GM19467 (cell line): ENCODE results near the gene GCC2.
"Not testable (repeated sequence)": the region's sequence is repeated elsewhere in the genome, so short reads cannot be mapped to it uniquely, and the experiment has no call there.

Experiments used
- ATAC-seq: cut with Tn5 transposase; IDR thresholded peaks from one replicate; pipeline ENCODE4 v1.9.1; 2021; ENCODE audit warnings: mild to moderate bottlenecking, moderate library complexity; ENCODE audit not compliant: unreplicated experiment

The GCC2 gene

GRCh38 chr2:108436976-108437375 lies 12.0 kb upstream of the GCC2 start:
- ATAC-seq: no peak

DNA sequence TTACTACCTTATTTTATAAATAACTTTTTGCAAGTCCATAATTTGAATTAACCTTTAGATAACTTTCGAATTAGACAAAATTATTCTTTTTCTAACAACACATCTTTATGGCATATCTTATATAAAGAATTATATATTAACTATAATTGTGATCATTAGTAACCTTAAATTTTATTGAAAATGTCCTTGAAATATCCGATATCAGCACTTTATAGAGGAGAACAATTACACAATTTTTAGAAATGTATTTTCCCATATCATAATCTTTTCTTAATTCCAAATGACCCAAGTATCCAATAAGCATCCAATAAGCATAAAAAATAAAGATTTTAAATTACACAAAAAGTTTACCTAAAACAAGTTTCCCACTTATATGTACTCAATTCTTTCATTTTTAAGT lies 7.3 kb upstream of the GCC2 start:
- ATAC-seq: no peak

DNA sequence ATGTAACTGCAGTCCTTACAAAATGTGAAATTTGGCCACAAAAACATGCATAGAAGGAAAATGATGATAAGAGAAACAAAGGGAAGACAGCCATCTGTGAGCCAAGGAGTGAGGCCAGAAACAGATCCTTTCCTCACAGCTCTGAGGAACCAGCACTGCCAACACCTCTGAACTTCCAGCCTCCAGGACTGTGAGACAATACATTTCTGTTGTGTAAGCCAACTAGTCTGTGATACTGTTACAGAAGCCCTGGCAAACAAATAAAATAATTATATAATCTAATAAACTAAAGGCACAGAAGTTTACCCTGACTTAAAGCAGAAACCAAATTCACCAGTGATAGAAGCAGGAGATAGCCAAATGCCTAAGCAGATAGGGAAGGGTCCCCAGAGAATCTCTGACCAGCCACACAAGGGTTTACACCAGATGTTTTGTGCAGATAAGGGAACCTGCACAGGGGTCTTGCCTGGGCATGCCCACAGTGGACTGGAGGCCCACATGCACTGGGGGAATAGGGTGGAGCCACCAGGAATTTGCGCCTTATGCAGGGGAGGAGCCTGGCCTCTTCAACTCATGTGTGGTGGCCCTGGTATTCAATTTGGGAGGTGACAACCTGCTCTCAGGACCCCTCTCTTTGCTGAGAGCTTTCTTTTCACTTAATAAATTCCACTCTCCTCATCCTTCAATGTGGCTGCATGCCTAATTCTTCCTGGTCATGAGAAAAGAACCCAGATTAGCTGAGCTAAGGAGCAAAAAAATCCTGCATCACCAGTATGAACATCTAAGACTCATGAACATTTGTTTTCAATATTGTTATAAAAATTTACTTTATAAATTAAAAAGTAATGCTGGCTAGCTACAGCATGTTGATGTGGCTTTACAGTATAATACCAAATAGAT lies 3.8 kb upstream of the GCC2 start:
- ATAC-seq: no peak

DNA sequence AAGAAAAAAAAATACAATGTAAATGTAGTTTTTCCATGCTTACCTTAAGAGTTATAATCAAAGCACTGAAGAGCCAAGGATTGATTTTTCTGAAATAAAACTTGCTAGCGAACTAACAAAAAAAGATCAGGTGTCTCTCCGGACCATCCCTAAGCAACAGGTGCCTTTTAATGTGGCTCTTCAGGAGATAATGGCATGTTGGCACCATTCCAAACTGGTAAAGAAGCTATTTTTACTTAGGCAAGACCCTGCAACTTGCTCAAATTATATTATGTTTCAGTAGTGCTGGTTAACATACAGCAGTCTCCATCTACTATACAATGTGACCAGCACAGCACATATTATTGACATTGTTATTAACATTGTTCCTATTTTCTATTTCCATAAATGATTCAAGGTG lies 2.3 kb upstream of the GCC2 start:
- ATAC-seq: no peak

DNA sequence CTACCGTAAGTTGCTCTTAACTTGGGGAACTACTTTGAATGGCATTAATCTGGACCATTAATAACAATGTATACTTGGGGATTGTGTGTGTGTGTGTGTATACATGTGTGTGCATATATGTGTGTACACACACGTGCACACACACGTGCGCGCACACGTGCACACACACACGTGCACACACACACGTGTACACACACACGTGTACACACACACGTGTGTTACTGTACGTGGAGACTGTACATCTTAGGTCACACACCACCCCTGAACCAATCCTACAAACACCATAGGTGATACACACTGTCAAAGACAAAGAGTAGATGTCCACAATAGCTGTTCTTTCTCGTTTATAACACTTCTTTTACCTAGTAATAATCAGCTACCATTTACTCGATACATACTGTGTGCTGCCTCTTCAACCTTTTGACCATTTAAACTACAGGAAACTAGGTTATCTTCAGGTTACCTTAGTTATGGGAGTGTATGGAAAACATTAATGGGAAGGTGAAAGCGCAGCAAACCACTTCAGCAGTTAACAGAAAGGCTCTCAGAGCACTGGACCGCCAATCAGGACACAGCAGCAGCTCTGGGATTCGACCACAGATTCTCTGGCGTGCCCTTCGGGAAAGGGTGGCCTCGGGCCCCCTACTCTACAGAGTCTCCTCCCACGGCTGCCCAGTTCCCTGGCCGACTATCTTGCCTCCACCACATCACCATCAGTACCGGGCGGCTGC lies 894 bp upstream of the GCC2 start:
- peak; percentile 27 for ATAC-seq

- peak; percentile 31 for ATAC-seq
Measured at GRCh38 chr2:108449410-108450130, 564 bp downstream of the GCC2 start.

DNA sequence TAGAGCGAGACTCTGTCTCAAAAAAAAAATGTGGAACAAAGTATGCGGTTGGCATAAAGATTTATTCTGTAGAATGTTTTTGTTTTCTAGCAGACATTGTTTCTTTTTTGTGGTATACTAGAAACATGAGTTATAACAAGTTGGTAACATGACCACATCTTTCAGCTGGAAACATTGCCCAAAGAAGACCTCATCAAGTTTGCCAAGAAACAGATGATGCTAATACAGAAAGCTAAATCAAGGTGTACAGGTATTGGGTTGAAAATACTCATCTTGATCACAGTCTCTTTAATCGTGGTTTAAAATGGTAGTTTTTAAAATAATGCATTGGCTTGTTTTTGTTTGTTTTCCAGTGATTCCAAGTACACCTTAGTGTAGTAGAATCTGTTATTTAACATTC lies 1.9 kb downstream of the GCC2 start:
- no peak for ATAC-seq

DNA sequence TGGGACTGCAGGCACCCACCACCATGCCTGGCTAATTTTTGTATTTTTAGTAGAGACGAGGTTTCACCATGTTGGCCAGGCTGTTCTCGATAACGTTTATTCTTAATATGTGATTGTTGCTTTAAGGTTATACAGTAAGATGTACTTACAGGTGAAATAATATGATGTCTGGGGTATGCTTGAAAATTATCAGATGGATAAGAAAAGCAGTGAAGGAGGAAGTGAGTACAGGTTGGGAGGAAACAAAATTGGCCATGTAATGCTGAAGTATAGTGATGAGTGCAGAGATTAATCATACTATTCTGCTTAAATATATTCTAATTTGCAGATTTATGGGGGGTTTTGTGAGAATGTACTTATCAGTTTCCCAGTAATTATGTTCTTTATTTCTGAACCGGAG lies 3.0 kb downstream of the GCC2 start:
- no peak for ATAC-seq

DNA sequence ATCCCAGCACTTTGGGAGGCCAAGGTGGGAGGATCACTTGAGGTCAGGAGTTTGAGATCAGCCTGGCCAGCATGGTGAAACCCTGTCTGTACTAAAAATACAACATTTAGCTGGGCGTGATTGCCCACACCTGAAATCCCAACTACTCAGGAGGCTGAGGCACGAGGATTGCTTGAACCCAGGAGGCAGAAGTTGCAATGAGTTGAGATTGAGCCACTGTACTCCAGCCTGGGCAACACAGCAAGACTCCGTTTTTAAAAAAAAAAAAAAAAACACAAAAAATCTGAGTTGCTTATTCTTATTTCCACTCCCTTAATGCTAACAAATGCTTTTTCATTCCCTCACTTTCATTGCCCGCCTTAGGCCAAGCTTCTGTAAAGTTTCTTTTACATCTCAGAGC lies 4.5 kb downstream of the GCC2 start:
- not testable (repeated sequence) for ATAC-seq

- no peak for ATAC-seq
Measured at GRCh38 chr2:108454440-108454839, 5.4 kb downstream of the GCC2 start.

DNA sequence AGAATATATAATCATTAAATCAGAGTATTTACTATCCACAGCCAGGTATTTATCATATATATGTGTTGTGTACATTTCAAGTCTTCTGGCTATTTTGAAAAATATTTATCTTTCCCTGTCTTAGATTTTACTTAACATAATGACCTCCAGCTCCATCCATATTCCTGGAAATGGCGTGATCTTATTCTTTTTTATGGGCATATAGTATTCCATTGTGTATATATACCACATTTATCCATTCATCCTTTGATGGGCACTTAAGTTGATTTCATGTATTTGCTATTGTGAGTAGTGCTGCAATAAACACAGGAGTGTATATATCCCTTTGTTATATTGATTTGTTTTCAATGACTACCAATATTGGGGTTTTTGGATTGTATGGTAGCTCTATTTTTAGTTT lies 6.6 kb downstream of the GCC2 start:
- no peak for ATAC-seq

GRCh38 chr2:108458082-108458481 lies 9.1 kb downstream of the GCC2 start:
- ATAC-seq: no peak

- no peak for ATAC-seq
Measured at GRCh38 chr2:108459441-108459840, 10.4 kb downstream of the GCC2 start.

GRCh38 chr2:108460345-108461037 lies 11.5 kb downstream of the GCC2 start:
- no peak for ATAC-seq

DNA sequence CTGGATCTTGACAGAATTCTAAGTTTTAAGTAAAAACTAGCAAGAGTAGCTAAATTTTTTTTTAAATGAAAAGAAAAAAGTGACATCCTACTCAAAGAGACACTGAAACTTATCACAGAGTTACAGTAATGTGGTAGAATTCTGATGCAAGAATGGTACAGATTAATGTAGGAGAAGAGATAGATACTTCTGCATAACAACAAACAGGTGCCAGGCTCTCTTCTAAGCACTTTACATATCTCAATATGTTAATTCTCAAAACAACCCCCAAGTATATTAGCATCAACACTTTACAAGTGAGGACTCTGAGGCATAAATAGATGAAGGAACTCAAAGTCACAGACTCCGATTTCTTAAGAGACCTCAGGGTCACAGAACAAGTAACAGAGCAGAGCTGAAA lies 28.1 kb downstream of the GCC2 start:
- ATAC-seq: no peak

- no peak for ATAC-seq
Measured at GRCh38 chr2:108485253-108485652, 36.2 kb downstream of the GCC2 start.

GRCh38 chr2:108490506-108491122 lies 41.6 kb downstream of the GCC2 start:
- ATAC-seq: no peak

GRCh38 chr2:108491848-108492247 lies 42.8 kb downstream of the GCC2 start:
- ATAC-seq: no peak

- ATAC-seq: no peak
Measured at GRCh38 chr2:108492364-108492763, 43.4 kb downstream of the GCC2 start.

- not testable (repeated sequence) for ATAC-seq
Measured at GRCh38 chr2:108496167-108496566, 47.2 kb downstream of the GCC2 start.
